Left kidney (tissue), 2 donors: Measurements from ENCODE around the gene GOT1. TPM values are rescaled to one million over a fixed set of nuclear protein-coding genes. Genes with fewer than 3 reads are reported as not detected.

Experiments used
- DNase-seq: peaks from one replicate; pipeline ENCODE4 v3.0.0-alpha.2; 2013
- polyA plus RNA-seq: library from polyadenylated mRNA; unstranded; fragments of 120-200 nt; gene quantifications from one replicate; pipeline ENCODE4 v1.2.1, GENCODE V29; 2013; ENCODE audit not compliant: insufficient read length

The GOT1 gene
- polyA plus RNA-seq, 1 donor, result 85.9 TPM

- no peak for DNase-seq
Measured at GRCh38 chr10:99438890-99439289, 8.5 kb upstream of the GOT1 start.

- DNase-seq, result peak; percentile 55
Measured at GRCh38 chr10:99435986-99436638, 5.7 kb upstream of the GOT1 start.

- no peak for DNase-seq
Measured at GRCh38 chr10:99433378-99434020, 3.1 kb upstream of the GOT1 start.

GRCh38 chr10:99432881-99433280 lies 2.5 kb upstream of the GOT1 start:
- DNase-seq, result no peak

- DNase-seq, result no peak
Measured at GRCh38 chr10:99432047-99432446, 1.6 kb upstream of the GOT1 start.

- no peak for DNase-seq
Measured at GRCh38 chr10:99431190-99431760, 851 bp upstream of the GOT1 start.

GRCh38 chr10:99430116-99430450 lies 341 bp downstream of the GOT1 start:
- no peak for DNase-seq

- DNase-seq, result no peak
Measured at GRCh38 chr10:99429517-99430095, 818 bp downstream of the GOT1 start.

- DNase-seq, result no peak
Measured at GRCh38 chr10:99427566-99428190, 2.7 kb downstream of the GOT1 start.

- no peak for DNase-seq
Measured at GRCh38 chr10:99426689-99427088, 3.7 kb downstream of the GOT1 start.

GRCh38 chr10:99425204-99425603 lies 5.2 kb downstream of the GOT1 start:
- DNase-seq, result no peak

GRCh38 chr10:99424656-99425055 lies 5.8 kb downstream of the GOT1 start:
- no peak for DNase-seq

- no peak for DNase-seq
Measured at GRCh38 chr10:99422529-99423096, 7.8 kb downstream of the GOT1 start.

GRCh38 chr10:99421233-99421739 lies 9.1 kb downstream of the GOT1 start:
- no peak for DNase-seq

- no peak for DNase-seq
Measured at GRCh38 chr10:99419688-99420087, 10.7 kb downstream of the GOT1 start.

- no peak for DNase-seq
Measured at GRCh38 chr10:99418910-99419624, 11.4 kb downstream of the GOT1 start.

GRCh38 chr10:99412099-99412498 lies 18.3 kb downstream of the GOT1 start:
- no peak for DNase-seq

GRCh38 chr10:99411546-99411945 lies 18.9 kb downstream of the GOT1 start:
- no peak for DNase-seq

GRCh38 chr10:99410876-99411275 lies 19.5 kb downstream of the GOT1 start:
- no peak for DNase-seq

- no peak for DNase-seq
Measured at GRCh38 chr10:99410146-99410545, 20.3 kb downstream of the GOT1 start.

- no peak for DNase-seq
Measured at GRCh38 chr10:99406149-99406548, 24.3 kb downstream of the GOT1 start.

- DNase-seq, result no peak
Measured at GRCh38 chr10:99403674-99404073, 26.8 kb downstream of the GOT1 start.
